ENCODE data around the gene PRRC2B.

- TF ChIP-seq CTCF (IDR thresholded peaks at IDR 0.05), result no peak
- TF ChIP-seq POLR2AphosphoS5 (IDR thresholded peaks at IDR 0.05; ENCODE audit: low read depth, low read length), result no peak
- no peak for TF ChIP-seq REST (IDR thresholded peaks at IDR 0.05; ENCODE audit: insufficient read depth in 1 of 2, low read depth in 2 of 2, low read length in 1 of 2)
- no peak for TF ChIP-seq TCF7L2 (IDR thresholded peaks at IDR 0.05; ENCODE audit: low read depth, low read length)
- TF ChIP-seq SIN3A (IDR thresholded peaks at IDR 0.05; ENCODE audit: borderline replicate concordance, insufficient read depth, low read depth, low read length), result no peak
Observed at GRCh38 chr9:131464354-131465000, 70.6 kb downstream of the PRRC2B start.

Data from Panc1 (cell line).